K562 (cell line): ENCODE measurements around the gene UTRN.

Experiments used
- BHLHE40 ChIP-seq: IDR thresholded peaks from 2 replicates; pipeline ENCODE4 v1.6.1; 2011; ENCODE audit warnings: low read length, improper control_type of control experiment
- CREBBP ChIP-seq: IDR thresholded peaks from one replicate; pipeline ENCODE4 v1.6.1; 2012; ENCODE audit warnings: low read depth, mild to moderate bottlenecking, control low read depth, inconsistent platforms, low read length
- EP300 ChIP-seq: IDR thresholded peaks from 2 replicates; pipeline ENCODE4 v1.6.1; 2012; ENCODE audit warnings: low read length, improper control_type of control experiment
- NR2C1 ChIP-seq, 2 experiments: fragments of 450-650 bp; IDR thresholded peaks; 2 replicates each; pipeline ENCODE4 v1.6.1; 2017; ENCODE audit warnings: mild to moderate bottlenecking in 2 of 2, antibody characterized with exemption in 1 of 2, inconsistent platforms in 1 of 2, missing compliant biosample characterization in 1 of 2, missing genetic modification characterization in 1 of 2
- POLR2A ChIP-seq: fragments of 450-650 bp; conservative IDR thresholded peaks from 2 replicates; pipeline ENCODE4 v1.6.1; 2016
- SP2 ChIP-seq: IDR thresholded peaks from 2 replicates; pipeline ENCODE4 v1.6.1; 2011; ENCODE audit warnings: mild to moderate bottlenecking, low read depth, low read length, moderate library complexity; ENCODE audit not compliant: poor library complexity, severe bottlenecking; ENCODE audit errors: extremely low read depth
- TF ChIP-seq, protein P1 (sequence below): fragments of 450-650 bp; IDR thresholded peaks from 2 replicates; pipeline ENCODE4 v1.6.1; 2016
- TF ChIP-seq, protein P2 (sequence below): fragments of 150-350 bp; conservative IDR thresholded peaks from 2 replicates; pipeline ENCODE4 v1.6.1; 2014; ENCODE audit warnings: low read length
- TF ChIP-seq, protein P3 (sequence below): fragments of 450-650 bp; IDR thresholded peaks from 2 replicates; pipeline ENCODE4 v1.6.1; 2016; ENCODE audit warnings: low read depth
- TF ChIP-seq, protein P4 (sequence below), 3 experiments: IDR thresholded peaks in 2 of 3; conservative IDR thresholded peaks in 1 of 3; 2 replicates each; pipeline ENCODE4 v1.5.1; 2011 to 2012; ENCODE audit warnings: low read length in 3 of 3, mild to moderate bottlenecking in 3 of 3, control low read depth in 2 of 3, improper control_type of control experiment in 1 of 3, inconsistent platforms in 1 of 3, low read depth in 1 of 3, mixed read lengths in 1 of 3, moderate library complexity in 1 of 3; ENCODE audit not compliant: insufficient read depth in 2 of 3
- TF ChIP-seq, protein P5 (sequence below): fragments of 450-650 bp; IDR thresholded peaks from 2 replicates; pipeline ENCODE4 v1.6.1; 2016; ENCODE audit warnings: mild to moderate bottlenecking

DNA sequence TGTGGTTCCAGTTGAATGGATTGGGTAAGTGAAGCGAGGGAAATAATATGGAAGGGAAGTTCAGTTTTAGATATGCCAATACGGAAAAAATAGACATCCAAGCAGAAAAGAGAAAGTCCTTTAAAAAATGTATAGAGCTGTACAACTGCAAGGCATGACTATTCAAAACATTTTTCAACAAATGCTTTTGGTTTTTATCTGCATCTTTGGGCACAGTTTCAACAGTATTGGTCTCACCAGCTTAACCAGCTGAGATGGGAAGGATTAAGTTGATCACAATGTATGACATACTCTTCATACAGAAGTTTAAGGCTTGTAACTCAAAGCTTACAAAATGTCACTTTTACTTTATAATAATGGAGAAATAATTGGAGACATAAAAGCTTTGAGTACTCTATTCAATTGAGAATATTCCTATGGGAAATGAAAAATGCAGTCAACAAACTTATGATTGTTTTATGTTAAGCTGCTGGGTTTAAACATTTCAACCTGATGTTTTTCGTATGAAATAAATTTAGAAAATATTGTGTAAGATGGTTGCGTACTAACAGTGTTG, 16.3 kb upstream of the UTRN start:
- TF ChIP-seq, protein P1, sequence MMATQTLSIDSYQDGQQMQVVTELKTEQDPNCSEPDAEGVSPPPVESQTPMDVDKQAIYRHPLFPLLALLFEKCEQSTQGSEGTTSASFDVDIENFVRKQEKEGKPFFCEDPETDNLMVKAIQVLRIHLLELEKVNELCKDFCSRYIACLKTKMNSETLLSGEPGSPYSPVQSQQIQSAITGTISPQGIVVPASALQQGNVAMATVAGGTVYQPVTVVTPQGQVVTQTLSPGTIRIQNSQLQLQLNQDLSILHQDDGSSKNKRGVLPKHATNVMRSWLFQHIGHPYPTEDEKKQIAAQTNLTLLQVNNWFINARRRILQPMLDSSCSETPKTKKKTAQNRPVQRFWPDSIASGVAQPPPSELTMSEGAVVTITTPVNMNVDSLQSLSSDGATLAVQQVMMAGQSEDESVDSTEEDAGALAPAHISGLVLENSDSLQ: no peak
- TF ChIP-seq, protein P2, sequence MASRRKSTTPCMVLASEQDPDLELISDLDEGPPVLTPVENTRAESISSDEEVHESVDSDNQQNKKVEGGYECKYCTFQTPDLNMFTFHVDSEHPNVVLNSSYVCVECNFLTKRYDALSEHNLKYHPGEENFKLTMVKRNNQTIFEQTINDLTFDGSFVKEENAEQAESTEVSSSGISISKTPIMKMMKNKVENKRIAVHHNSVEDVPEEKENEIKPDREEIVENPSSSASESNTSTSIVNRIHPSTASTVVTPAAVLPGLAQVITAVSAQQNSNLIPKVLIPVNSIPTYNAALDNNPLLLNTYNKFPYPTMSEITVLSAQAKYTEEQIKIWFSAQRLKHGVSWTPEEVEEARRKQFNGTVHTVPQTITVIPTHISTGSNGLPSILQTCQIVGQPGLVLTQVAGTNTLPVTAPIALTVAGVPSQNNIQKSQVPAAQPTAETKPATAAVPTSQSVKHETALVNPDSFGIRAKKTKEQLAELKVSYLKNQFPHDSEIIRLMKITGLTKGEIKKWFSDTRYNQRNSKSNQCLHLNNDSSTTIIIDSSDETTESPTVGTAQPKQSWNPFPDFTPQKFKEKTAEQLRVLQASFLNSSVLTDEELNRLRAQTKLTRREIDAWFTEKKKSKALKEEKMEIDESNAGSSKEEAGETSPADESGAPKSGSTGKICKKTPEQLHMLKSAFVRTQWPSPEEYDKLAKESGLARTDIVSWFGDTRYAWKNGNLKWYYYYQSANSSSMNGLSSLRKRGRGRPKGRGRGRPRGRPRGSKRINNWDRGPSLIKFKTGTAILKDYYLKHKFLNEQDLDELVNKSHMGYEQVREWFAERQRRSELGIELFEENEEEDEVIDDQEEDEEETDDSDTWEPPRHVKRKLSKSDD: no peak
- TF ChIP-seq BHLHE40 (no peak), POLR2A (no peak), NR2C1 (IDR thresholded peaks at IDR 0.05) (no peak), NR2C1 (tag; IDR thresholded peaks at IDR 0.05) (no peak), EP300 (no peak), SP2 (no peak), CREBBP (no peak)
- TF ChIP-seq, protein P3, sequence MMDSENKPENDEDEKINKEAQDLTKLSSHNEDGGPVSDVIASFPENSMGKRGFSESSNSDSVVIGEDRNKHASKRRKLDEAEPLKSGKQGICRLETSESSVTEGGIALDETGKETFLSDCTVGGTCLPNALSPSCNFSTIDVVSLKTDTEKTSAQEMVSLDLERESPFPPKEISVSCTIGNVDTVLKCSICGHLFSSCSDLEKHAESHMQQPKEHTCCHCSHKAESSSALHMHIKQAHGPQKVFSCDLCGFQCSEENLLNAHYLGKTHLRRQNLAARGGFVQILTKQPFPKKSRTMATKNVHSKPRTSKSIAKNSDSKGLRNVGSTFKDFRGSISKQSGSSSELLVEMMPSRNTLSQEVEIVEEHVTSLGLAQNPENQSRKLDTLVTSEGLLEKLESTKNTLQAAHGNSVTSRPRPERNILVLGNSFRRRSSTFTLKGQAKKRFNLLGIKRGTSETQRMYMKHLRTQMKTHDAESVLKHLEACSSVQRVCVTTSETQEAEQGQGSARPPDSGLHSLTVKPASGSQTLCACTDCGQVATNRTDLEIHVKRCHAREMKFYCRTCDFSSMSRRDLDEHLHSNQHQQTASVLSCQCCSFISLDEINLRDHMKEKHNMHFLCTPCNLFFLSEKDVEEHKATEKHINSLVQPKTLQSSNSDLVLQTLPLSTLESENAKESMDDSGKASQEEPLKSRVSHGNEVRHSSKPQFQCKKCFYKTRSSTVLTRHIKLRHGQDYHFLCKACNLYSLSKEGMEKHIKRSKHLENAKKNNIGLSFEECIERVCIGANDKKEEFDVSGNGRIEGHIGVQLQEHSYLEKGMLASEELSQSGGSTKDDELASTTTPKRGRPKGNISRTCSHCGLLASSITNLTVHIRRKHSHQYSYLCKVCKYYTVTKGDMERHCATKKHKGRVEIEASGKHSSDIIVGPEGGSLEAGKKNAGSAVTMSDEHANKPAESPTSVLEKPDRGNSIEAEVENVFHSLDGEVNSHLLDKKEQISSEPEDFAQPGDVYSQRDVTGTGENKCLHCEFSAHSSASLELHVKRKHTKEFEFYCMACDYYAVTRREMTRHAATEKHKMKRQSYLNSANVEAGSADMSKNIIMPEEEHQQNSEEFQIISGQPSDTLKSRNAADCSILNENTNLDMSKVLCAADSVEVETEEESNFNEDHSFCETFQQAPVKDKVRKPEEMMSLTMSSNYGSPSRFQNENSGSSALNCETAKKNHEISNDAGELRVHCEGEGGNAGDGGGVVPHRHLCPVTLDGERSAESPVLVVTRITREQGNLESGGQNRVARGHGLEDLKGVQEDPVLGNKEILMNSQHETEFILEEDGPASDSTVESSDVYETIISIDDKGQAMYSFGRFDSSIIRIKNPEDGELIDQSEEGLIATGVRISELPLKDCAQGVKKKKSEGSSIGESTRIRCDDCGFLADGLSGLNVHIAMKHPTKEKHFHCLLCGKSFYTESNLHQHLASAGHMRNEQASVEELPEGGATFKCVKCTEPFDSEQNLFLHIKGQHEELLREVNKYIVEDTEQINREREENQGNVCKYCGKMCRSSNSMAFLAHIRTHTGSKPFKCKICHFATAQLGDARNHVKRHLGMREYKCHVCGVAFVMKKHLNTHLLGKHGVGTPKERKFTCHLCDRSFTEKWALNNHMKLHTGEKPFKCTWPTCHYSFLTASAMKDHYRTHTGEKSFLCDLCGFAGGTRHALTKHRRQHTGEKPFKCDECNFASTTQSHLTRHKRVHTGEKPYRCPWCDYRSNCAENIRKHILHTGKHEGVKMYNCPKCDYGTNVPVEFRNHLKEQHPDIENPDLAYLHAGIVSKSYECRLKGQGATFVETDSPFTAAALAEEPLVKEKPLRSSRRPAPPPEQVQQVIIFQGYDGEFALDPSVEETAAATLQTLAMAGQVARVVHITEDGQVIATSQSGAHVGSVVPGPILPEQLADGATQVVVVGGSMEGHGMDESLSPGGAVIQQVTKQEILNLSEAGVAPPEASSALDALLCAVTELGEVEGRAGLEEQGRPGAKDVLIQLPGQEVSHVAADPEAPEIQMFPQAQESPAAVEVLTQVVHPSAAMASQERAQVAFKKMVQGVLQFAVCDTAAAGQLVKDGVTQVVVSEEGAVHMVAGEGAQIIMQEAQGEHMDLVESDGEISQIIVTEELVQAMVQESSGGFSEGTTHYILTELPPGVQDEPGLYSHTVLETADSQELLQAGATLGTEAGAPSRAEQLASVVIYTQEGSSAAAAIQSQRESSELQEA: no peak
- TF ChIP-seq, protein P4, sequence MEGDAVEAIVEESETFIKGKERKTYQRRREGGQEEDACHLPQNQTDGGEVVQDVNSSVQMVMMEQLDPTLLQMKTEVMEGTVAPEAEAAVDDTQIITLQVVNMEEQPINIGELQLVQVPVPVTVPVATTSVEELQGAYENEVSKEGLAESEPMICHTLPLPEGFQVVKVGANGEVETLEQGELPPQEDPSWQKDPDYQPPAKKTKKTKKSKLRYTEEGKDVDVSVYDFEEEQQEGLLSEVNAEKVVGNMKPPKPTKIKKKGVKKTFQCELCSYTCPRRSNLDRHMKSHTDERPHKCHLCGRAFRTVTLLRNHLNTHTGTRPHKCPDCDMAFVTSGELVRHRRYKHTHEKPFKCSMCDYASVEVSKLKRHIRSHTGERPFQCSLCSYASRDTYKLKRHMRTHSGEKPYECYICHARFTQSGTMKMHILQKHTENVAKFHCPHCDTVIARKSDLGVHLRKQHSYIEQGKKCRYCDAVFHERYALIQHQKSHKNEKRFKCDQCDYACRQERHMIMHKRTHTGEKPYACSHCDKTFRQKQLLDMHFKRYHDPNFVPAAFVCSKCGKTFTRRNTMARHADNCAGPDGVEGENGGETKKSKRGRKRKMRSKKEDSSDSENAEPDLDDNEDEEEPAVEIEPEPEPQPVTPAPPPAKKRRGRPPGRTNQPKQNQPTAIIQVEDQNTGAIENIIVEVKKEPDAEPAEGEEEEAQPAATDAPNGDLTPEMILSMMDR (IDR thresholded peaks at IDR 0.05 in 2 of 3, conservative IDR thresholded peaks at IDR 0.05 in 1 of 3; ENCODE audit: insufficient read depth in 2 of 3, low read depth in 1 of 3, low read length in 3 of 3): no peak
- TF ChIP-seq, protein P5, sequence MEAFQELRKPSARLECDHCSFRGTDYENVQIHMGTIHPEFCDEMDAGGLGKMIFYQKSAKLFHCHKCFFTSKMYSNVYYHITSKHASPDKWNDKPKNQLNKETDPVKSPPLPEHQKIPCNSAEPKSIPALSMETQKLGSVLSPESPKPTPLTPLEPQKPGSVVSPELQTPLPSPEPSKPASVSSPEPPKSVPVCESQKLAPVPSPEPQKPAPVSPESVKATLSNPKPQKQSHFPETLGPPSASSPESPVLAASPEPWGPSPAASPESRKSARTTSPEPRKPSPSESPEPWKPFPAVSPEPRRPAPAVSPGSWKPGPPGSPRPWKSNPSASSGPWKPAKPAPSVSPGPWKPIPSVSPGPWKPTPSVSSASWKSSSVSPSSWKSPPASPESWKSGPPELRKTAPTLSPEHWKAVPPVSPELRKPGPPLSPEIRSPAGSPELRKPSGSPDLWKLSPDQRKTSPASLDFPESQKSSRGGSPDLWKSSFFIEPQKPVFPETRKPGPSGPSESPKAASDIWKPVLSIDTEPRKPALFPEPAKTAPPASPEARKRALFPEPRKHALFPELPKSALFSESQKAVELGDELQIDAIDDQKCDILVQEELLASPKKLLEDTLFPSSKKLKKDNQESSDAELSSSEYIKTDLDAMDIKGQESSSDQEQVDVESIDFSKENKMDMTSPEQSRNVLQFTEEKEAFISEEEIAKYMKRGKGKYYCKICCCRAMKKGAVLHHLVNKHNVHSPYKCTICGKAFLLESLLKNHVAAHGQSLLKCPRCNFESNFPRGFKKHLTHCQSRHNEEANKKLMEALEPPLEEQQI: no peak
